Mesendoderm (in vitro differentiated cells): Measurements from ENCODE around the gene PSMA3.

Source experiments
- DNase-seq: peaks from one replicate; pipeline ENCODE4 v3.0.0; 2013
- H2AK5ac ChIP-seq: 2 replicates; pipeline ENCODE4 v1.6.1; 2013; ENCODE audit warnings: low read length, inconsistent platforms
- H2BK120ac ChIP-seq: 2 replicates; pipeline ENCODE4 v1.6.1; 2013; ENCODE audit warnings: low read depth, mild to moderate bottlenecking, low read length, moderate library complexity, mixed read lengths
- H2BK15ac ChIP-seq: replicated peaks from 2 replicates; pipeline ENCODE4 v1.6.1; 2013; ENCODE audit warnings: low read depth, mild to moderate bottlenecking, moderate library complexity
- H2BK5ac ChIP-seq: 2 replicates; pipeline ENCODE4 v1.6.1; 2013; ENCODE audit warnings: low read length, inconsistent platforms
- H3K18ac ChIP-seq: 2 replicates; pipeline ENCODE4 v1.6.1; 2013; ENCODE audit warnings: mild to moderate bottlenecking, low read length, mixed read lengths
- H3K23ac ChIP-seq: one replicate; pipeline ENCODE4 v1.6.1; 2013; ENCODE audit warnings: low read length
- H3K27ac ChIP-seq: 2 replicates; pipeline ENCODE4 v1.5.1; 2013; ENCODE audit warnings: low read depth, mild to moderate bottlenecking, inconsistent platforms, low read length, moderate library complexity
- H3K27me3 ChIP-seq: 2 replicates; pipeline ENCODE4 v1.6.1; 2013; ENCODE audit warnings: low read length, control low read depth, mild to moderate bottlenecking, inconsistent platforms; ENCODE audit not compliant: insufficient read depth, poor library complexity
- H3K36me3 ChIP-seq: 2 replicates; pipeline ENCODE4 v1.6.1; 2013; ENCODE audit warnings: low read length, inconsistent platforms; ENCODE audit not compliant: control insufficient read depth, insufficient read depth
- H3K4ac ChIP-seq: one replicate; pipeline ENCODE4 v1.6.1; 2013; ENCODE audit warnings: low read depth, mild to moderate bottlenecking, low read length, moderate library complexity
- H3K4me1 ChIP-seq: 2 replicates; pipeline ENCODE4 v1.6.1; 2013; ENCODE audit warnings: low read depth, low read length, inconsistent platforms; ENCODE audit not compliant: control insufficient read depth
- H3K4me2 ChIP-seq: 2 replicates; pipeline ENCODE4 v1.6.1; 2013; ENCODE audit warnings: low read length
- H3K4me3 ChIP-seq: 2 replicates; pipeline ENCODE4 v1.5.1; 2013; ENCODE audit warnings: mild to moderate bottlenecking, low read length
- H3K56ac ChIP-seq: one replicate; pipeline ENCODE4 v1.6.1; 2013; ENCODE audit warnings: low read length
- H3K79me1 ChIP-seq: 2 replicates; pipeline ENCODE4 v1.6.1; 2013; ENCODE audit warnings: low read length, inconsistent platforms
- H3K79me2 ChIP-seq: 2 replicates; pipeline ENCODE4 v1.6.1; 2013; ENCODE audit warnings: mild to moderate bottlenecking, low read length; ENCODE audit not compliant: control insufficient read depth, insufficient read depth
- H3K9ac ChIP-seq: 2 replicates; pipeline ENCODE4 v1.6.1; 2013; ENCODE audit warnings: low read length, inconsistent platforms
- H4K5ac ChIP-seq: one replicate; pipeline ENCODE4 v1.6.1; 2013; ENCODE audit warnings: low read length
- H4K8ac ChIP-seq: one replicate; pipeline ENCODE4 v1.6.1; 2013; ENCODE audit warnings: low read depth, mild to moderate bottlenecking, control low read depth, low read length, moderate library complexity
- WGBS: extraction: QIAGEN DNeasy Blood & Tissue Kit; methylation state at CpG from one replicate; pipeline ENCODE4 v1.1.7; 2013; ENCODE audit warnings: low lambda C conversion rate, missing lambda C conversion rate; ENCODE audit not compliant: insufficient coverage; ENCODE audit errors: extremely low coverage; 5-methylcytosine and 5-hydroxymethylcytosine counted together

PSMA3 gene

DNA sequence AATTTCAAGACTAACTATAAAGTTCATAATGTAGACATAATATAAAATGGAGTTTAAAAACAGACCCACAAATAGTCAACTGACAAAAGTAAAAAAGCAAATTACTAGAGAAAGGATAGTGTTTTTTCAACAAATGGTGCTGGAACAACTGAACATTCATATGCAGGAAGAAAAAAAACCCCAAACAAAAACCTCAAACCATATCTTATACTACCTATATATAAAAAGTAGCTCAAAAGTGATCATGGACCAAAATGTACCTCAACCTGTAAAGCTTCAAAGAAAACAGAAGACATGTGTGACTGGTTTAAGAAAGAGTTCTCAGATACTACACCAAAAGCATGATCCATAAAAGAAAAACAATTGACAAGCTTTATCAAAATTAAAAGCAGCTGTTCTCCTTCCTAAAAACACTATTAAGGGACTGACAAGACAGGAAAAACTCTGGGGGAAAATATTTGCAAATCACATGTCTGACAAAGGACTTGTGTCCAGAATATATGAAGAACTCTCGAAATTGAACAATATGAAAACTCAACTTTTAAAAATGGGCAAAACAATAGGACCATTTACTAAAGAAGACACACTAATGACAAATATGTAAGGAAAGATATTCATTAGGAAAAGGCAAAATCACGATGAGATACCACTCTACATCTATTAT, 31.0 kb downstream of the PSMA3 start:
- no peak overlapping the region for H3K56ac ChIP-seq
- WGBS, result no CpG with 5 or more reads among the region's 2 CpGs
- no peaks in the 10 kb centered on the region for H3K79me1 ChIP-seq
- no peaks in the 10 kb centered on the region for H3K79me2 ChIP-seq
- no peaks in the 10 kb centered on the region for H3K36me3 ChIP-seq
- H3K4me2 ChIP-seq, result no peak overlapping the region
- no peak overlapping the region for H4K5ac ChIP-seq
- H3K27me3 ChIP-seq, result no peaks in the 10 kb centered on the region
- no peak overlapping the region for H3K4me3 ChIP-seq
- DNase-seq, result no peak
- no peak overlapping the region for H3K27ac ChIP-seq
- H3K18ac ChIP-seq, result no peak overlapping the region
- H4K8ac ChIP-seq, result no peak overlapping the region
- H3K4ac ChIP-seq, result no peak overlapping the region
- H2AK5ac ChIP-seq, result no peak overlapping the region
- no peak overlapping the region for H3K23ac ChIP-seq
- no peak overlapping the region for H3K9ac ChIP-seq
- no peaks in the 10 kb centered on the region for H3K4me1 ChIP-seq
- H2BK120ac ChIP-seq, result no peak overlapping the region
- no peak overlapping the region for H2BK5ac ChIP-seq
- no peak overlapping the region for H2BK15ac ChIP-seq

- H4K8ac ChIP-seq, result no peak overlapping the region
- no peak overlapping the region for H2BK5ac ChIP-seq
- no peaks in the 10 kb centered on the region for H3K4me1 ChIP-seq
- no peak overlapping the region for H3K56ac ChIP-seq
- no peaks in the 10 kb centered on the region for H3K27me3 ChIP-seq
- no peak overlapping the region for H2AK5ac ChIP-seq
- no peak overlapping the region for H3K9ac ChIP-seq
- H3K4me2 ChIP-seq, result no peak overlapping the region
- H3K4ac ChIP-seq, result no peak overlapping the region
- H3K79me1 ChIP-seq, result no peaks in the 10 kb centered on the region
- no peak overlapping the region for H2BK15ac ChIP-seq
- H3K23ac ChIP-seq, result no peak overlapping the region
- H4K5ac ChIP-seq, result no peak overlapping the region
- H3K36me3 ChIP-seq, result no peaks in the 10 kb centered on the region
- no peak overlapping the region for H2BK120ac ChIP-seq
- H3K27ac ChIP-seq, result no peak overlapping the region
- DNase-seq, result no peak
- H3K4me3 ChIP-seq, result no peak overlapping the region
- WGBS, result no CpG with 5 or more reads among the region's 1 CpG
- H3K79me2 ChIP-seq, result no peaks in the 10 kb centered on the region
- no peak overlapping the region for H3K18ac ChIP-seq
Measured at GRCh38 chr14:58276208-58276607, 31.6 kb downstream of the PSMA3 start.

DNA sequence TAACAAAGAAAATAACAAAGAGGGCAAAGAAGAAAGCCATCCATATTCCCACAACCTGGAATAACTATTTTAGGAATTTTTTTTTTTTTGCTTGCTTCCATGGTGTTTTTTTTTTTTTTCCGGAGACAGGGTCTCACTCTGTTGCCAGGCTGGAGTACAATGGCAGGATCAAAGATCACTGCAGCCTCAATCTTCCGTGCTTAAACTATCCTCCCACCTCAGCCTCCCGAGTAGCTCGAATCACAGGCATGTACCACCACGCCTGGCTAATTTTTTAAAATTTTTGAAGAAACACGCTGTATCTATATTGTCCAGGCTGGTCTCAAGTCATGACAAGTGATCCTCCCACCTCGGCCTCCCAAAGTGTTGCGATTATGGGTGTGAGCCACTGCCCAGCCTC, 33.5 kb downstream of the PSMA3 start:
- Histone ChIP-seq H2BK5ac (no peak overlapping the region), H3K27ac (no peak overlapping the region), H3K36me3 (no peaks in the 10 kb centered on the region), H4K8ac (no peak overlapping the region), H3K79me2 (no peaks in the 10 kb centered on the region), H2AK5ac (no peak overlapping the region), H3K4me2 (no peak overlapping the region), H3K23ac (no peak overlapping the region), H3K9ac (no peak overlapping the region), H2BK120ac (no peak overlapping the region), H3K4me3 (no peak overlapping the region), H3K79me1 (no peaks in the 10 kb centered on the region), H3K27me3 (no peaks in the 10 kb centered on the region), H3K18ac (no peak overlapping the region), H4K5ac (no peak overlapping the region), H3K56ac (no peak overlapping the region), H3K4ac (no peak overlapping the region), H2BK15ac (no peak overlapping the region), H3K4me1 (no peaks in the 10 kb centered on the region)
- DNase-seq, result no peak
- WGBS, result no CpG with 5 or more reads among the region's 8 CpGs

DNA sequence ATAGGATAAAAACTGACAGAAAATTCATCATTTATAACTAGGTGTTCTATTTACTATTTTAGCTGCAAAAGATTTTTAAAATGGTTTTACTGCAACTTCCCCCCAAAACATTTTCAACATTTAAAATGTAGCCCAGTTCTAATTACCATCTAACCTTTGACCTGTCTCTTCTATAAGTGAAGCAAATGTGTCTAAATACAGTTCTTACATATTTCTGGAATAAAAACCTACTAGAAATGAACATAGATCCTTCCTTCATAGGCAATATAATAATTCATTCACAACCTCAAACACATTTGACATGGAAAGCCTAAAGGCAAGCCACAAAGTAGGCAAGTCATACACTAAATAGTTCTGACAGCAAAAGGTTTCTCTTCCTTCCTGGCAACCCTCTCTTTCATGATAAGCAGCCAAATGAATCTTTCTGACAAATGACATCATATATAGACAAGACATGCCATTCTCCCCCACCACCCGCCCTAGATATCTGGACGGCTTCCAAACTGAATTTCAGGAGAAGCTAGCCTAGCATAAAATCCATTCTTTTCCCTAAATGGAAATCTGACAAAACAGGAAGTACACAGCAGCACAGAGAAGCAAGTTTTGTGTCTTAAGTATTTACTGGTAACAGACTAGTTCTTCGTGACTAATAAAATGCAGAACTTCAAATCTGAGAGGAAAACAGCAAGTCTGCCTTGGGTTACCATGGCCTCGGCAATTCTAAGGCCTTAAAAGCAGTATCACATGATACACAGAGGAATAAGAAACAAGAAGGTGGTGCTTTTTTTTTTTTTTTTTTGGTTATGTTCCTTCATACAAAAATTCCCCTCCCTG, 36.5 kb downstream of the PSMA3 start:
- no peak overlapping the region for H4K5ac ChIP-seq
- H2AK5ac ChIP-seq, result no peak overlapping the region
- peaks cover 2% of the 10 kb centered on the region for H3K36me3 ChIP-seq
- H3K79me1 ChIP-seq, result no peaks in the 10 kb centered on the region
- no peak overlapping the region for H4K8ac ChIP-seq
- H3K56ac ChIP-seq, result no peak overlapping the region
- no peak overlapping the region for H3K4ac ChIP-seq
- H2BK15ac ChIP-seq, result no peak overlapping the region
- no peak overlapping the region for H3K4me3 ChIP-seq
- DNase-seq, result no peak
- H2BK120ac ChIP-seq, result no peak overlapping the region
- H3K27ac ChIP-seq, result no peak overlapping the region
- H2BK5ac ChIP-seq, result no peak overlapping the region
- H3K18ac ChIP-seq, result no peak overlapping the region
- no peaks in the 10 kb centered on the region for H3K4me1 ChIP-seq
- no CpG with 5 or more reads among the region's 4 CpGs for WGBS
- no peak overlapping the region for H3K9ac ChIP-seq
- no peak overlapping the region for H3K4me2 ChIP-seq
- H3K27me3 ChIP-seq, result no peaks in the 10 kb centered on the region
- no peak overlapping the region for H3K23ac ChIP-seq
- H3K79me2 ChIP-seq, result no peaks in the 10 kb centered on the region

DNA sequence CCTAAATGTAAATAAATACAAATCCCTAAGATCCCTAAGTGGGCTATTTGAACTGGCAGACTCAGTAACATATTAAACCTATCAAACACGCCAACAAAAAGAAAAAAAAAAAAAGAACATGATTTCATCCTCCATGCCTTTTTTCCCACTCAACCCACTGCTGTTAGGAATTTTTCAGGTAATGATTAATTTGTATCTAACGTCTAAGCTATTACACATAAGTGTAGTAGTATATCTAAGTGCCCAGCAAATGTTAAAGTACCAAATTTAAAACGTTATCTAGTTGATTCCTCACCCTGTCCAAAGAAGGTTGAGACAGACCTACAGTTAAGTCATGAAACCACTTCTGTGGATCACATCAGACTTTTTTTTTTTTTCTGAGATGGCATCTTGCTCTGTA, 37.3 kb downstream of the PSMA3 start:
- no peak overlapping the region for H3K4me3 ChIP-seq
- H3K4ac ChIP-seq, result no peak overlapping the region
- no peak overlapping the region for H2BK5ac ChIP-seq
- H3K4me2 ChIP-seq, result no peak overlapping the region
- no peak for DNase-seq
- no peak overlapping the region for H2BK15ac ChIP-seq
- no peak overlapping the region for H3K18ac ChIP-seq
- no peaks in the 10 kb centered on the region for H3K79me1 ChIP-seq
- H3K36me3 ChIP-seq, result peaks cover 2% of the 10 kb centered on the region
- no peaks in the 10 kb centered on the region for H3K4me1 ChIP-seq
- H4K8ac ChIP-seq, result no peak overlapping the region
- H3K9ac ChIP-seq, result no peak overlapping the region
- no peak overlapping the region for H3K56ac ChIP-seq
- no peaks in the 10 kb centered on the region for H3K27me3 ChIP-seq
- H3K79me2 ChIP-seq, result no peaks in the 10 kb centered on the region
- H2BK120ac ChIP-seq, result no peak overlapping the region
- H2AK5ac ChIP-seq, result no peak overlapping the region
- H4K5ac ChIP-seq, result no peak overlapping the region
- WGBS, result no CpG with 5 or more reads among the region's 3 CpGs
- no peak overlapping the region for H3K23ac ChIP-seq
- H3K27ac ChIP-seq, result no peak overlapping the region
